Spinal cord (tissue), 4 donors: ENCODE measurements around the gene MPDU1. TPM values are rescaled to one million over a fixed set of nuclear protein-coding genes. Genes with fewer than 3 reads are reported as not detected.

Experiments
- polyA plus RNA-seq, 2 donors: library from polyadenylated mRNA; unstranded; fragments of 120-200 nt; gene quantifications; one replicate each; pipeline ENCODE4 v1.2.1, GENCODE V29; 2013; ENCODE audit not compliant: insufficient read length in 2 of 2
- small RNA-seq: library from RNA; depleted of rRNA; stranded (forward); fragments of <200 nt; gene quantifications from one replicate; pipeline ENCODE3, GENCODE V24; 2014; ENCODE audit warnings: low replicate concordance
- total RNA-seq, 2 donors: library from RNA; depleted of rRNA in 1 of 2; stranded (reverse); fragments of 120-200 nt in 1 of 2; fragments of >200 nt in 1 of 2; gene quantifications; one replicate each; pipeline versions ENCODE4 v1.2.3 to v1.2.4, GENCODE V29; 2013 to 2014

MPDU1 gene
- total and polyA plus RNA-seq, 4 donors: 41.2 to 96.7 (median 84.9) TPM

Small RNA genes within 50 kb of the gene (small RNA-seq; reads per million reads assigned to genes)
- not detected for gene CD68
- gene RF00019: not detected
- gene SNORA48: not detected
- not detected for gene SNORD10

Other genes with a start within 250 kb of the MPDU1 start
- 10 to 100 TPM in 1 of 2 donors, 1 to 10 TPM in 1; 4.6 to 13.7 TPM for gene ACAP1, start 247.3 kb upstream of the MPDU1 start, total RNA-seq
- 10 to 100 TPM; 13.8 to 18.1 TPM for gene ACAP1, start 247.3 kb upstream of the MPDU1 start, polyA plus RNA-seq
- gene KCTD11, start 231.7 kb upstream of the MPDU1 start, total RNA-seq: 10 to 100 TPM in 1 of 2 donors, 1 to 10 TPM in 1; 5.6 to 10.4 TPM
- 10 to 100 TPM; 12.6 to 13.5 TPM for gene KCTD11, start 231.7 kb upstream of the MPDU1 start, polyA plus RNA-seq
- gene TMEM95, start 228.7 kb upstream of the MPDU1 start, total RNA-seq: not detected
- gene TMEM95, start 228.7 kb upstream of the MPDU1 start, polyA plus RNA-seq: not detected
- gene TNK1, start 202.8 kb upstream of the MPDU1 start, total RNA-seq: 1 to 10 TPM in 1 of 2 donors, under 1 TPM in 1; 0.79 to 1.5 TPM
- gene TNK1, start 202.8 kb upstream of the MPDU1 start, polyA plus RNA-seq: 1 to 10 TPM; 3.4 to 4.6 TPM
- gene PLSCR3, start 189.3 kb upstream of the MPDU1 start, total RNA-seq: 10 to 100 TPM in 1 of 2 donors, 1 to 10 TPM in 1; 8.0 to 21.7 TPM
- 10 to 100 TPM; 29.3 to 38.8 TPM for gene PLSCR3, start 189.3 kb upstream of the MPDU1 start, polyA plus RNA-seq
- 100 to 1,000 TPM in 1 of 2 donors, 10 to 100 TPM in 1; 70.9 to 130 TPM for gene TMEM256, start 179.8 kb upstream of the MPDU1 start, total RNA-seq
- gene TMEM256, start 179.8 kb upstream of the MPDU1 start, polyA plus RNA-seq: 10 to 100 TPM; 48.6 to 54.7 TPM
- gene NLGN2, start 176.0 kb upstream of the MPDU1 start, total RNA-seq: 10 to 100 TPM; 21.5 to 25.3 TPM
- gene NLGN2, start 176.0 kb upstream of the MPDU1 start, polyA plus RNA-seq: 100 to 1,000 TPM; 196 to 210 TPM
- not detected for gene SPEM1, start 163.5 kb upstream of the MPDU1 start, total RNA-seq
- gene SPEM1, start 163.5 kb upstream of the MPDU1 start, polyA plus RNA-seq: under 1 TPM in 1 of 2 donors, not detected in 1; 0.29 TPM
- not detected for gene SPEM2, start 158.2 kb upstream of the MPDU1 start, total RNA-seq
- under 1 TPM; 0.23 to 0.67 TPM for gene SPEM2, start 158.2 kb upstream of the MPDU1 start, polyA plus RNA-seq
- gene SPEM3, start 155.0 kb upstream of the MPDU1 start, total RNA-seq: not detected
- under 1 TPM in 1 of 2 donors, not detected in 1; 0.05 TPM for gene SPEM3, start 155.0 kb upstream of the MPDU1 start, polyA plus RNA-seq
- gene TMEM102, start 148.4 kb upstream of the MPDU1 start, total RNA-seq: 1 to 10 TPM in 1 of 2 donors, under 1 TPM in 1; 0.69 to 1.3 TPM
- gene TMEM102, start 148.4 kb upstream of the MPDU1 start, polyA plus RNA-seq: 1 to 10 TPM; 2.1 to 2.4 TPM
- 10 to 100 TPM; 11.2 to 25.7 TPM for gene FGF11, start 144.3 kb upstream of the MPDU1 start, total RNA-seq
- gene FGF11, start 144.3 kb upstream of the MPDU1 start, polyA plus RNA-seq: 10 to 100 TPM; 32.8 to 42.2 TPM
- gene CHRNB1, start 138.8 kb upstream of the MPDU1 start, total RNA-seq: 10 to 100 TPM; 19.1 to 25.9 TPM
- 10 to 100 TPM; 20.9 TPM for gene CHRNB1, start 138.8 kb upstream of the MPDU1 start, polyA plus RNA-seq
- 10 to 100 TPM; 19.8 to 32.6 TPM for gene ZBTB4, start 104.2 kb upstream of the MPDU1 start, total RNA-seq
- gene ZBTB4, start 104.2 kb upstream of the MPDU1 start, polyA plus RNA-seq: 10 to 100 TPM; 59.6 to 60.6 TPM
- not detected for gene SLC35G6, start 102.4 kb upstream of the MPDU1 start, total RNA-seq
- gene SLC35G6, start 102.4 kb upstream of the MPDU1 start, polyA plus RNA-seq: 1 to 10 TPM in 1 of 2 donors, under 1 TPM in 1; 0.40 to 1.4 TPM
- gene POLR2A, start 99.5 kb upstream of the MPDU1 start, total RNA-seq: 10 to 100 TPM; 50.3 to 61.9 TPM
- gene POLR2A, start 99.5 kb upstream of the MPDU1 start, polyA plus RNA-seq: 10 to 100 TPM; 90.9 to 92.7 TPM
- gene TNFSF12, start 34.8 kb upstream of the MPDU1 start, total RNA-seq: 10 to 100 TPM in 1 of 2 donors, 1 to 10 TPM in 1; 5.6 to 15.5 TPM
- gene TNFSF12, start 34.8 kb upstream of the MPDU1 start, polyA plus RNA-seq: 10 to 100 TPM; 23.5 to 31.4 TPM
- gene TNFSF13, start 25.1 kb upstream of the MPDU1 start, total RNA-seq: 1 to 10 TPM; 1.8 to 4.9 TPM
- 1 to 10 TPM; 4.2 to 4.5 TPM for gene TNFSF13, start 25.1 kb upstream of the MPDU1 start, polyA plus RNA-seq
- 10 to 100 TPM; 50.1 to 71.5 TPM for gene SENP3, start 21.9 kb upstream of the MPDU1 start, total RNA-seq
- gene SENP3, start 21.9 kb upstream of the MPDU1 start, polyA plus RNA-seq: 10 to 100 TPM; 64.2 TPM
- 10 to 100 TPM; 13.3 to 44.6 TPM for gene CD68, start 4.2 kb upstream of the MPDU1 start, total RNA-seq
- gene CD68, start 4.2 kb upstream of the MPDU1 start, polyA plus RNA-seq: 10 to 100 TPM; 48.9 to 52.1 TPM
- gene SOX15, start 6.2 kb downstream of the MPDU1 start, total RNA-seq: 1 to 10 TPM; 1.2 to 6.8 TPM
- gene SOX15, start 6.2 kb downstream of the MPDU1 start, polyA plus RNA-seq: 10 to 100 TPM; 15.2 to 17.2 TPM
- 10 to 100 TPM; 35.4 to 59.3 TPM for gene FXR2, start 31.0 kb downstream of the MPDU1 start, total RNA-seq
- 10 to 100 TPM; 54.1 to 66.8 TPM for gene FXR2, start 31.0 kb downstream of the MPDU1 start, polyA plus RNA-seq
- gene SAT2, start 44.0 kb downstream of the MPDU1 start, total RNA-seq: 100 to 1,000 TPM in 1 of 2 donors, 10 to 100 TPM in 1; 33.5 to 124 TPM
- gene SAT2, start 44.0 kb downstream of the MPDU1 start, polyA plus RNA-seq: 100 to 1,000 TPM in 1 of 2 donors, 10 to 100 TPM in 1; 97.8 to 108 TPM
- gene SHBG, start 46.3 kb downstream of the MPDU1 start, total RNA-seq: 1 to 10 TPM in 1 of 2 donors, under 1 TPM in 1; 0.20 to 1.5 TPM
- gene SHBG, start 46.3 kb downstream of the MPDU1 start, polyA plus RNA-seq: 1 to 10 TPM; 1.0 to 2.7 TPM
- gene ATP1B2, start 67.1 kb downstream of the MPDU1 start, total RNA-seq: 10 to 100 TPM; 29.1 to 46.7 TPM
- gene ATP1B2, start 67.1 kb downstream of the MPDU1 start, polyA plus RNA-seq: 100 to 1,000 TPM; 301 to 332 TPM
- 10 to 100 TPM; 12.1 to 17.2 TPM for gene TP53, start 103.6 kb downstream of the MPDU1 start, total RNA-seq
- 10 to 100 TPM; 32.3 to 36.8 TPM for gene TP53, start 103.6 kb downstream of the MPDU1 start, polyA plus RNA-seq
- gene WRAP53, start 104.6 kb downstream of the MPDU1 start, total RNA-seq: 10 to 100 TPM in 1 of 2 donors, 1 to 10 TPM in 1; 4.9 to 13.4 TPM
- 10 to 100 TPM; 17.7 to 17.9 TPM for gene WRAP53, start 104.6 kb downstream of the MPDU1 start, polyA plus RNA-seq
- gene EFNB3, start 121.3 kb downstream of the MPDU1 start, total RNA-seq: 10 to 100 TPM; 18.7 to 39.9 TPM
- gene EFNB3, start 121.3 kb downstream of the MPDU1 start, polyA plus RNA-seq: 100 to 1,000 TPM; 205 to 243 TPM
- gene DNAH2, start 133.9 kb downstream of the MPDU1 start, total RNA-seq: 1 to 10 TPM; 1.3 to 2.8 TPM
- 1 to 10 TPM; 3.1 to 3.2 TPM for gene DNAH2, start 133.9 kb downstream of the MPDU1 start, polyA plus RNA-seq